ENCODE results near the gene CISD3.

DNA sequence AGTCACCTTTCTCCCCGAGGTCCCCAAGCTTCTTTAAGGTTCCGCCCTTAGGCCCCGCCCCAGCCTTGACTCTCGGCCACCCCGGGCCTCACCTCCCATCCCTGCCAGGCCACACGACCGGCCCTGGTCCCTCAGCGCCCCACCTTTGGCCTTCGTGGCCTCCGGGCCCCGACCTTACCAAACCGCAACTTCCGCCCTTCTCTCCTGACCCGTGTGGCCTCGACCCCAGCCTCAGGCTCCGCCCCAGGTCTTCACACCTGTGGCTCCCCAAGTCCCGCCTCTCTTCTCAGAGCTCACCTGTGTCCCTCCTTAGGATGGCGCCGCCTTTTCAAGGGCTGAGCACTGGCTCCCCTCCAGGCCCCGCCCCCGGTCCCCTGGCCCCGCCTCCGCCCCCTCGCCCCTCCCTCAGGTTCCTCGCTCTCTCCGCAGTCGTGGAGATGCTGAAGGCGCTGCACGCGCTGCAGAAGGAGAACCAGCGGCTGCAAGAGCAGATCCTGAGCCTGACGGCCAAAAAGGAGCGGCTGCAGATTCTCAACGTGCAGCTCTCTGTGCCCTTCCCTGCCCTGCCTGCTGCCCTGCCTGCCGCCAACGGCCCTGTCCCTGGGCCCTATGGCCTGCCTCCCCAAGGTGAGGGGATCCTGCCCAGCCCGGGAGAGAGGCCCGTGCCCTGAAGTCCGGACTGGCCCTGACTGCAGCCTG is 10.0 kb upstream of the CISD3 start:
- TF ChIP-seq, protein P1, sequence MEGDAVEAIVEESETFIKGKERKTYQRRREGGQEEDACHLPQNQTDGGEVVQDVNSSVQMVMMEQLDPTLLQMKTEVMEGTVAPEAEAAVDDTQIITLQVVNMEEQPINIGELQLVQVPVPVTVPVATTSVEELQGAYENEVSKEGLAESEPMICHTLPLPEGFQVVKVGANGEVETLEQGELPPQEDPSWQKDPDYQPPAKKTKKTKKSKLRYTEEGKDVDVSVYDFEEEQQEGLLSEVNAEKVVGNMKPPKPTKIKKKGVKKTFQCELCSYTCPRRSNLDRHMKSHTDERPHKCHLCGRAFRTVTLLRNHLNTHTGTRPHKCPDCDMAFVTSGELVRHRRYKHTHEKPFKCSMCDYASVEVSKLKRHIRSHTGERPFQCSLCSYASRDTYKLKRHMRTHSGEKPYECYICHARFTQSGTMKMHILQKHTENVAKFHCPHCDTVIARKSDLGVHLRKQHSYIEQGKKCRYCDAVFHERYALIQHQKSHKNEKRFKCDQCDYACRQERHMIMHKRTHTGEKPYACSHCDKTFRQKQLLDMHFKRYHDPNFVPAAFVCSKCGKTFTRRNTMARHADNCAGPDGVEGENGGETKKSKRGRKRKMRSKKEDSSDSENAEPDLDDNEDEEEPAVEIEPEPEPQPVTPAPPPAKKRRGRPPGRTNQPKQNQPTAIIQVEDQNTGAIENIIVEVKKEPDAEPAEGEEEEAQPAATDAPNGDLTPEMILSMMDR (IDR thresholded peaks at IDR 0.05 in 8 of 11, conservative IDR thresholded peaks at IDR 0.05 in 3 of 11) = no peak
- TF ChIP-seq POLR2A (IDR thresholded peaks at IDR 0.05) = no peak

Data from spleen (tissue), 7 donors.